SK-N-SH (cell line): ENCODE results near the gene SCARF2. TPM values are rescaled to one million over a fixed set of nuclear protein-coding genes. Genes with fewer than 3 reads are reported as not detected.

Source experiments
- CTCF ChIA-PET: fragments of 300-600, 350-600 bp; formaldehyde crosslinking; extraction: SDS; loops from one replicate; lab custom pipeline; 2021; lab: Yijun Ruan, JAX
- POLR2A ChIA-PET: fragments of 350-600 bp; sonication (Branson Sonifier 250); formaldehyde crosslinking; extraction: SDS; loops from one replicate; lab custom pipeline; 2020; ENCODE audit warnings: antibody characterized with exemption, inconsistent platforms; lab: Yijun Ruan, JAX
- DNase-seq: peaks from one replicate; pipeline ENCODE4 v3.0.0; 2012
- H2AFZ ChIP-seq: fragments of 200-600 bp; sonication (generic); 2 replicates; pipeline ENCODE4 v1.8.1; 2016; ENCODE audit warnings: antibody characterized with exemption, mild to moderate bottlenecking, low read depth
- H3F3A ChIP-seq: fragments of 200-600 bp; sonication (generic); replicated peaks from 2 replicates; pipeline ENCODE3; 2016; ENCODE audit warnings: antibody characterized with exemption, mild to moderate bottlenecking; ENCODE audit not compliant: insufficient read depth
- H3K27ac ChIP-seq, 2 experiments: fragments of 200-500 bp in 1 of 2; fragments of 200-600 bp in 1 of 2; sonication (Bioruptor generic) in 1 of 2; sonication (generic), shearing (Covaris generic) in 1 of 2; 2 replicates each; pipeline versions ENCODE4 v1.5.1 to v1.6.1; 2014 to 2016; ENCODE audit warnings: low read depth in 2 of 2, inconsistent platforms in 1 of 2, low read length in 1 of 2, mild to moderate bottlenecking in 1 of 2, mixed read lengths in 1 of 2
- H3K27me3 ChIP-seq: fragments of 200-600 bp; sonication (generic), shearing (Covaris generic); 2 replicates; pipeline ENCODE4 v1.6.1; 2016; ENCODE audit warnings: mixed run types; ENCODE audit not compliant: insufficient read depth
- H3K36me3 ChIP-seq, 2 experiments: fragments of 200-500 bp in 1 of 2; fragments of 200-600 bp in 1 of 2; sonication (Bioruptor generic) in 1 of 2; sonication (generic) in 1 of 2; replicated peaks in 1 of 2; 2 replicates each; pipeline versions ENCODE3 to v1.5.1; 2014 to 2016; ENCODE audit warnings: low read length in 1 of 2, mild to moderate bottlenecking in 1 of 2; ENCODE audit not compliant: insufficient read depth in 2 of 2, control insufficient read depth in 1 of 2
- H3K4me1 ChIP-seq, 2 experiments: fragments of 200-500 bp in 1 of 2; fragments of 200-600 bp in 1 of 2; sonication (Bioruptor generic) in 1 of 2; sonication (generic), shearing (Covaris generic) in 1 of 2; 2 replicates each; pipeline versions ENCODE4 v1.5.1 to v1.6.1; 2014 to 2016; ENCODE audit warnings: low read depth in 1 of 2, low read length in 1 of 2, mixed run types in 1 of 2; ENCODE audit not compliant: insufficient read depth in 2 of 2, control insufficient read depth in 1 of 2
- H3K4me2 ChIP-seq: fragments of 200-600 bp; sonication (generic), shearing (Covaris generic); 2 replicates; pipeline ENCODE4 v1.6.1; 2017; ENCODE audit warnings: mixed run types
- H3K4me3 ChIP-seq, 2 experiments: fragments of 200-500 bp in 1 of 2; fragments of 200-600 bp in 1 of 2; sonication (Bioruptor generic) in 1 of 2; sonication (generic), shearing (Covaris generic) in 1 of 2; 2 replicates each; pipeline versions ENCODE4 v1.5.1 to v1.8.1; 2014 to 2016; ENCODE audit warnings: low read depth in 2 of 2, inconsistent platforms in 1 of 2, low read length in 1 of 2, mild to moderate bottlenecking in 1 of 2, mixed read lengths in 1 of 2, moderate library complexity in 1 of 2
- H3K79me2 ChIP-seq: fragments of 200-600 bp; sonication (generic); 2 replicates; pipeline ENCODE4 v1.8.1; 2017; ENCODE audit warnings: mild to moderate bottlenecking; ENCODE audit not compliant: insufficient read depth
- H3K9ac ChIP-seq: fragments of 200-600 bp; sonication (generic); 2 replicates; pipeline ENCODE4 v1.6.1; 2017; ENCODE audit warnings: mixed run types
- H3K9me2 ChIP-seq: fragments of 200-600 bp; sonication (generic); 2 replicates; pipeline ENCODE4 v1.6.1; 2017; ENCODE audit warnings: mixed run types
- H3K9me3 ChIP-seq: fragments of 200-600 bp; sonication (generic); 2 replicates; pipeline ENCODE4 v1.6.1; 2017; ENCODE audit warnings: mixed run types, mild to moderate bottlenecking, moderate library complexity
- H4K20me1 ChIP-seq: fragments of 200-600 bp; sonication (generic); 2 replicates; pipeline ENCODE4 v1.6.1; 2017; ENCODE audit warnings: mild to moderate bottlenecking, mixed run types; ENCODE audit not compliant: insufficient read depth
- CHD2 ChIP-seq: fragments of 150-350 bp; IDR thresholded peaks from 2 replicates; pipeline ENCODE4 v1.6.1; 2018; ENCODE audit warnings: low read length; ENCODE audit not compliant: partially characterized antibody
- CTCF ChIP-seq: fragments of 200-600 bp; sonication (generic); IDR thresholded peaks from 2 replicates; pipeline ENCODE4 v1.6.1; 2017; ENCODE audit warnings: antibody characterized with exemption, mild to moderate bottlenecking, moderate library complexity
- EZH2phosphoT487 ChIP-seq: fragments of 200-600 bp; sonication (generic); IDR thresholded peaks from 2 replicates; pipeline ENCODE4 v1.6.1; 2017; ENCODE audit warnings: low read depth, mixed run types, mild to moderate bottlenecking, antibody characterized with exemption, moderate library complexity, borderline replicate concordance
- GATA2 ChIP-seq: sonication (generic); formaldehyde crosslinking; IDR thresholded peaks from 2 replicates; pipeline ENCODE4 v1.5.0; 2020; ENCODE audit warnings: mild to moderate bottlenecking, missing genetic modification reagents
- IRF3 ChIP-seq: fragments of 150-350 bp; IDR thresholded peaks from 2 replicates; pipeline ENCODE4 v1.6.1; 2016; ENCODE audit warnings: mild to moderate bottlenecking, low read depth, low read length
- MAX ChIP-seq: IDR thresholded peaks from 2 replicates; pipeline ENCODE4 v1.4.0; 2012; ENCODE audit warnings: low read depth
- MXI1 ChIP-seq: IDR thresholded peaks from 2 replicates; pipeline ENCODE4 v1.6.1; 2012; ENCODE audit warnings: mild to moderate bottlenecking, low read depth, low read length, improper control_type of control experiment
- NFIC ChIP-seq: IDR thresholded peaks from 2 replicates; pipeline ENCODE4 v1.4.0; 2012; ENCODE audit warnings: borderline replicate concordance
- NRF1 ChIP-seq: IDR thresholded peaks from 2 replicates; pipeline ENCODE4 v1.6.1; 2012; ENCODE audit warnings: low read depth, mild to moderate bottlenecking, low read length
- PBX3 ChIP-seq: IDR thresholded peaks from 2 replicates; pipeline ENCODE4; 2012
- POLR2AphosphoS5 ChIP-seq: IDR thresholded peaks from 2 replicates; pipeline ENCODE4 v1.6.1; 2012; ENCODE audit warnings: low read depth, low read length
- REST ChIP-seq: IDR thresholded peaks from 2 replicates; pipeline ENCODE4 v1.6.1; 2012; ENCODE audit warnings: mild to moderate bottlenecking, low read depth, low read length, moderate library complexity
- RFX5 ChIP-seq: IDR thresholded peaks from 2 replicates; pipeline ENCODE4 v1.6.1; 2012; ENCODE audit warnings: mild to moderate bottlenecking, improper control_type of control experiment, low read length
- SMC3 ChIP-seq: IDR thresholded peaks from 2 replicates; pipeline ENCODE4 v1.6.1; 2012; ENCODE audit warnings: low read depth, low read length, improper control_type of control experiment
- TEAD4 ChIP-seq: IDR thresholded peaks from 2 replicates; pipeline ENCODE4 v1.4.0; 2012; ENCODE audit warnings: mild to moderate bottlenecking, borderline replicate concordance; ENCODE audit not compliant: insufficient read depth
- USF2 ChIP-seq: fragments of 150-350 bp; IDR thresholded peaks from 2 replicates; pipeline ENCODE4 v1.6.1; 2017; ENCODE audit warnings: antibody characterized with exemption, low read length, low read depth, borderline replicate concordance
- YY1 ChIP-seq: IDR thresholded peaks from 2 replicates; pipeline ENCODE4 v1.4.0; 2012; ENCODE audit warnings: low read depth, mild to moderate bottlenecking
- WGBS: methylation state at CpG from one replicate; pipeline ENCODE4 v1.1.6; 2017; ENCODE audit warnings: low lambda C conversion rate; 5-methylcytosine and 5-hydroxymethylcytosine counted together
- polyA plus RNA-seq, 3 experiments: library from polyadenylated mRNA; depleted of rRNA; stranded (reverse); fragments of >200 nt; gene quantifications; 2 replicates each; pipeline ENCODE4 v1.2.3, GENCODE V29; 2012

SCARF2 gene
- polyA plus RNA-seq, 1 of the 3 experiments (the other 2 are of a cell fraction) = 49.0 TPM

- no peaks in the 10 kb centered on the region for H3K27me3 ChIP-seq
- POLR2A ChIA-PET = no interaction called here
- TF ChIP-seq NFIC = no peak
- TF ChIP-seq IRF3 = no peak
- TF ChIP-seq REST = no peak
- no peak for TF ChIP-seq POLR2AphosphoS5
- no peak for TF ChIP-seq RFX5
- TF ChIP-seq CTCF = no peak
- TF ChIP-seq SMC3 = no peak
- TF ChIP-seq EZH2phosphoT487 = no peak
- TF ChIP-seq MAX = no peak
- no peak for TF ChIP-seq MXI1
- no peak for TF ChIP-seq YY1
- TF ChIP-seq NRF1 = no peak
- no peak for TF ChIP-seq PBX3
- no peak for TF ChIP-seq CHD2
- TF ChIP-seq GATA2 (CRISPR knock-in tag) = no peak
- no peak for TF ChIP-seq TEAD4
- no peak for TF ChIP-seq USF2
- H3K9me3 ChIP-seq = no peaks in the 10 kb centered on the region
- no peaks in the 10 kb centered on the region for H3K9me2 ChIP-seq
- H3K4me1 ChIP-seq = peaks cover 0 to 7% of the 10 kb centered on the region in 2 experiments; a peak in 1 of 4 replicates
- no peak overlapping the region for H3K9ac ChIP-seq
- no peak overlapping the region for H3K4me3 ChIP-seq
- no peak overlapping the region for H3K27ac ChIP-seq
- no peaks in the 10 kb centered on the region for H4K20me1 ChIP-seq
- CTCF ChIA-PET = interaction anchor here (0.7 to 2.6 kb wide), 2 partner anchors 9 to 40 kb away, joined by 3 to 17 read pairs; no protein-coding TSS in a partner anchor
- peaks cover 4% of the 10 kb centered on the region for H3F3A ChIP-seq
- WGBS = 97% methylated on average over 7 of the region's 8 CpGs
- no peak overlapping the region for H2AFZ ChIP-seq
- no peaks in the 10 kb centered on the region for H3K79me2 ChIP-seq
- peaks cover 13 to 19% of the 10 kb centered on the region in 2 experiments for H3K36me3 ChIP-seq
- no peak for DNase-seq
- no peak overlapping the region for H3K4me2 ChIP-seq
Observed at GRCh38 chr22:20458530-20459151, 21.0 kb upstream of the SCARF2 start.
